Fibroblast of lung (primary cell): ENCODE results near the gene B4GALT4.

ENCODE experiments used
- CTCF ChIP-seq, 2 donors: IDR thresholded peaks in 1 of 2; conservative IDR thresholded peaks in 1 of 2; 1 replicate in 1 of 2; 2 replicates in 1 of 2; pipeline ENCODE4 v1.5.1; 2011 to 2012; ENCODE audit warnings: low read length in 2 of 2, control low read depth in 1 of 2, inconsistent platforms in 1 of 2, low read depth in 1 of 2, mild to moderate bottlenecking in 1 of 2
- EZH2 ChIP-seq: IDR thresholded peaks from 2 replicates; pipeline ENCODE4 v1.5.1; 2012; ENCODE audit warnings: low read length, control low read depth, mild to moderate bottlenecking; ENCODE audit errors: missing control alignments

GRCh38 chr3:119181765-119182164 is 58.9 kb downstream of the B4GALT4 start:
- TF ChIP-seq CTCF (conservative IDR thresholded peaks at IDR 0.05 in 1 of 2, IDR thresholded peaks at IDR 0.05 in 1 of 2; ENCODE audit: low read depth in 1 of 2, low read length in 2 of 2) (no peak), EZH2 (no peak)
